GM12892 (cell line): ENCODE results near the gene SLCO2A1.
A peak's percentile ranks its signal among the peaks of the same experiment; 100 is the strongest.

Experiments used
- DNase-seq: peaks from one replicate; pipeline ENCODE4 v3.0.0; 2011; ENCODE audit not compliant: insufficient read length
- FAIRE-seq: peaks from 2 replicates; lab custom pipeline; 2011; peaks lifted over from hg19 to GRCh38; lab: Jason Lieb, UNC
- POLR2A ChIP-seq: IDR thresholded peaks from 2 replicates; pipeline ENCODE4 v1.6.1; 2011; ENCODE audit warnings: low read depth, low read length, control low read depth
- POLR2AphosphoS5 ChIP-seq: IDR thresholded peaks from 2 replicates; pipeline ENCODE4 v1.6.1; 2011; ENCODE audit warnings: low read depth, low read length, control low read depth
- TAF1 ChIP-seq: IDR thresholded peaks from 2 replicates; pipeline ENCODE4 v1.6.1; 2011; ENCODE audit warnings: low read depth, mild to moderate bottlenecking, control low read depth, low read length, borderline replicate concordance

Gene SLCO2A1

GRCh38 chr3:133881939-133882825 lies 147.5 kb downstream of the SLCO2A1 start:
- FAIRE-seq (no peak), DNase-seq (no peak)
- TF ChIP-seq POLR2AphosphoS5 (no peak), TAF1 (no peak), POLR2A (no peak)

GRCh38 chr3:133881492-133881891 lies 148.2 kb downstream of the SLCO2A1 start:
- DNase-seq, result no peak
- no peak for TF ChIP-seq POLR2A
- no peak for FAIRE-seq

- FAIRE-seq (no peak), DNase-seq (no peak)
- TF ChIP-seq TAF1 (no peak), POLR2AphosphoS5 (no peak)
Measured at GRCh38 chr3:133880886-133881455, 148.8 kb downstream of the SLCO2A1 start.

GRCh38 chr3:133880287-133880686 lies 149.4 kb downstream of the SLCO2A1 start:
- FAIRE-seq (peak; percentile 38), DNase-seq (no peak)
- TF ChIP-seq TAF1, result no peak
- no peak for TF ChIP-seq POLR2A
- TF ChIP-seq POLR2AphosphoS5, result no peak

- FAIRE-seq, result no peak
- no peak for DNase-seq
- no peak for TF ChIP-seq TAF1
Measured at GRCh38 chr3:133878518-133878917, 151.2 kb downstream of the SLCO2A1 start.
